Measurements from ENCODE around the gene ZNF17.
"Not testable (repeated sequence)": the region's sequence is repeated elsewhere in the genome, so short reads cannot be mapped to it uniquely, and the experiment has no call there.

ZNF17 gene

DNA sequence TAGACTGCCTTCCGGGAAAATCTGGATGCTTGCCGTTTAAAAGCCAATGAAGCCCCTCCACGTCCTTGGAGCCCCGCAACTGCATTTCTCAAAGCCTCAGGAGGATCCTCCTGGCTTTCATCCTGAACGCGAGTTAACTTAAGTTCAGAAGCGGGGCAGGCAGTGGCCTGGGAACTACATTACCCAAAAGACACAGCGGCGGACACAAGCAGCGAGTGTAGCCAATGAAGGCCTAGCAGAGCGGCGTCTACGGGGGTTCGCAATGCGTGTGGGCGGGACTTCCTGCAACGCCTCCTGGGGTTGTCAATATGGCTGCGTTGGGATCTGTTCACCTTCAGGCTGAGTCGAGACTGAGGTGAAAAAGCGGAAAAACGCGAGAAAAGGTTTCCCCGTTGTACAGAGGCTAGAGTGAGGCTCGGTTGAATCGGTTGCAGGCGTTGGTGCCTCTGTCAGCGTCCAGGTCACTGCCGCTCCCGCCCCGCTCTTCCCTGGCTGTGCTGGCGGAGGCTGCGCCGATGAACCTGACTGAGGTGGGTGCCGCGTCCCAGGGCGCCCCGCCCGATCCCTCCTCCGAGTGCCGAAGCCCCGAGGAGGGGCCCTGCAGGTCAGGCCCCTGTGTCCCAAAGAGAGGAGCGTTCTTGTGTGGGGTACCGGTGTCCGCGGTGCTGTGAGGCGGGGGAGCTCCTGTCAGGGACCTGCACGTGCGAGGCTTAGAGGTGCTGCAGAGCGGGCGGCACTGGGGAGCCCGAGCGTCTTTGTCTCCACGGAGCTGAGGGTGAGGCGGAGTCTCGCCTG is at the start of gene ZNF17:
TSS of gene ZNF17 (plus strand) at position 285 of the 795 bp plus-strand sequence. CDS start 2,455 bp downstream, outside the sequence.
- DNase-seq = peak; percentile 90

- no peak for DNase-seq
Observed at GRCh38 chr19:57362419-57362818, 48.5 kb upstream of the ZNF17 start.

GRCh38 chr19:57362997-57363687 is 47.8 kb upstream of the ZNF17 start, which contains the start of the genes TRAPPC2B and ZNF547:
Gene TRAPPC2B (plus strand): TSS chr19:57363551. CDS start chr19:57364834, 1,283 bp downstream.
Gene ZNF547 (plus strand): TSS chr19:57363551. CDS start chr19:57368556, 5,005 bp downstream.
- peak; percentile 100 for DNase-seq

- no peak for DNase-seq
Observed at GRCh38 chr19:57363688-57364181, 47.2 kb upstream of the ZNF17 start.

- no peak for DNase-seq
Observed at GRCh38 chr19:57366776-57367175, 44.2 kb upstream of the ZNF17 start.

DNA sequence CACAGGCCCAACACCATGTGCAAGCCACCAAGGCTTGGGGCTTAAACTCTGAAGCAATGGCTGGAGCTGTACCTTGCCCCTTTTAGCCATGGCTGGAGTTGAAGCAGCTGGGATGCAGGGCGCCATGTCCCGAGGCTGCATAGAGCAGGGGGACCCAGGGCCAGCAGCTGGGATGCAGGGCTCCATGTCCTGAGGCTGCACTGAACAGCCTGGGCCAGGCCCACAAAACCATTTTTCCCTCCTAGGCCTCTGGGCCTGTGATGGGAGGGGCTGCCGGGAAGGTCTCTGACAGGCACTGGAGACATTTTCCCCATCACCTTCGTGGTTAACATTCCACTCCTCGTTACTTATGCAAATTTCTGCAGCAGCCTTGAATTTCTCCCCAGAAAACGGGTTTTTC is 36.8 kb upstream of the ZNF17 start:
- no peak for DNase-seq

DNA sequence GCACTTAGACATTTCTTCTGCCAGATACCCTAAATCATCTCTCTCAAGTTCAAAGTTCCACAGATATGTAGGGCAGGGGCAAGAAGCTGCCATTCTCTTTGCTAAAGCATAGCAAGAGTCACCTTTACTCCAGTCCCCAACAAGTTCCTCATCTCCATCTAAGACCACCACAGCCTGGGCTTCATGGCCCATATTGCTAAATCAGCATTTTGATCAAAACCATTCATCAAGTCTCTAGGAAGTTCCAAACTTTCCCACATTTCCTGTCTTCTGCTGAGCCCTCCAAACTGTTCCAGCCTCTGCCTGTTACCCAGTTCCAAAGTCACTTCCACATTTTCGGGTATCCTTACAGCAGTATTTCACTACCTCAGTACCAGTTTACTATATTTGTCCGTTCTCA is 36.3 kb upstream of the ZNF17 start:
- not testable (repeated sequence) for DNase-seq

DNA sequence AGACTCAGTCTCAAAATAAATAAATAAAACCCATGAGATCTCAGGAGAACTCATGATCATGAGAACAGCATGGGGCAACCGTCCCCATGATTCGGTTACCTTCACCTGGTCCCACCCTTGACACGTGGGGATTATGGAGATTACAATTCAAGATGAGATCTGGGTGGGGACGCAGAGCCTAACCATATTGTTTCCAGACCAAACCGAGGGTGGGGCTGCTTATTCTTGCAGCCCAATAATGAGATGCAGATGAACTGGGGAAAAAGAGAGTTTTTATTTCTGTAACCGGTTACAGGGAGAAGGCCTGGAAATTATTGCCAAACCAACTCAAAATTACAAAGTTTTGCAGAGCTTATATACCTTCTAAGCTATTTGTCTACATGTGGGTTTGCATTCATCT is 34.8 kb upstream of the ZNF17 start:
- DNase-seq = no peak

DNA sequence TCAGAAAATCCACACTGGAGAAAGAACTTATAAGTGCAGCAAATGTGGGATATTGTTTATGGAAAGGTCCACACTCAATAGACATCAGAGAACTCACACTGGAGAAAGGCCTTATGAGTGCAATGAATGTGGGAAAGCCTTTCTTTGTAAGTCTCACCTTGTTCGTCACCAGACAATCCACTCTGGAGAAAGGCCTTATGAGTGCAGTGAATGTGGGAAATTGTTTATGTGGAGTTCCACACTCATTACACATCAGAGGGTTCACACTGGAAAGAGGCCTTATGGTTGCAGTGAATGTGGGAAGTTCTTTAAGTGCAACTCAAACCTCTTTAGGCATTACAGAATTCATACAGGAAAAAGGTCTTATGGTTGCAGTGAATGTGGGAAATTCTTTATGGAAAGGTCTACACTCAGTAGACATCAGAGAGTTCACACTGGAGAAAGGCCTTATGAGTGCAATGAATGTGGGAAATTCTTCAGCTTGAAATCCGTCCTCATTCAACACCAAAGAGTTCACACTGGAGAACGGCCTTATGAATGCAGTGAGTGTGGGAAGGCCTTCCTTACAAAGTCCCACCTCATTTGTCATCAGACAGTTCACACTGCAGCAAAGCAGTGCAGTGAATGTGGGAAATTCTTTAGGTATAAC is 33.3 kb upstream of the ZNF17 start:
- no peak for DNase-seq

- no peak for DNase-seq
Observed at GRCh38 chr19:57380923-57381322, 30.0 kb upstream of the ZNF17 start.

DNA sequence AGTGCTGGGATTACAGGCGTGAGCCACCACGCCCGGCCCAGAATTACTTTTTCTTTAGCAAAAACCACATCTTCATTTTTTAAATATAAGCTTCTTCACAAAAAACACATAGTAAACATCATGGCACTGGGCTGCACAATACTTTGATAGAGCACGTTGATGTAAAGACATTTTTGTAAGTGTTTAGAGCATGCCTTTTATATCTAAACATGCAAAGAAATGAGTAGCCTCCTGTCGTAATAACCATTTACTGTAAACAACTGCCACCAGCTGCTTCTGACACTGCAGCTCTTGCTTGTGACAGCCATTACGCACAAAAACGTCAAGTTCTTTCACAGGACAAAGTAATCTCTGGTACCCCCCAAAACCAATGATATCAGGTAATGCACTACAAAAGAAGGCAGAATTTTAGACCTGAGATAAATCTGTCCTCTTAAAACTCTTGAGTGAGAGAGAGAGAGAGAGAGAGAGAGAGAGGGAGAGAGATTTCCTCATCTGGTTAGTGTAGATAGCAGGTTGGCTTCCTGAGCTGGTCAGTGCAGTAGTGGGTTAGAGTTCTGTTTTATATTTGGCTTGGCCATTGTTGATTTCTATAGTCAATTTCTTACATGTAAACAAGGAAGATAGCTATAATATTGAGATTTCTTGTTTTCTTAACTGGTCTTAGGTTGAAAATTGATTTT is 28.0 kb upstream of the ZNF17 start:
- DNase-seq = no peak

DNA sequence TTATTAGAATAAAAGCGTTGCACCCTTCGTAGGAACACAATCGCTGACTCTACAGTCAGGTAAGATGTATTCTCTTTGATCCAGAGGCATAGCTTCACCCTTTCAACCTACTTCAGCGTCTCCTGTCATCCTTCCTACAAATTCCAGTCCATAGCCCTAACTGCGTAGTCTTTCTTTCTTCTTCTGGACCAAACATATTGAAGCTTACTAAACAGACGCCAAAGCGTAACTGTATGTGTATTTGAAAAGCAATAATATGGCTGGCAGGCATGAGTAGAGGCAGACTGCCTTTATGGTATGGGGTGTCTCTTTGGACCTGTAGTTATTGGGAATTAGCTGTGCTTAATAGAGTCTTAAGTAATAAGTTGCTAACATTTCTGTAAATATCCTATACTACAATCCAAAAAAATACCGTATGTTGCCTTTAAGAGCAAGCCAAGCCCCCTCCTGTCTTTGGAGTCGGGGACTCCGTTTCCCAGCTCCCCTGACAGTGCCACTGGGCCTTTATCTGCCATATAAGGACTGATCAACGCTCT is 21.7 kb upstream of the ZNF17 start:
- DNase-seq = no peak

DNA sequence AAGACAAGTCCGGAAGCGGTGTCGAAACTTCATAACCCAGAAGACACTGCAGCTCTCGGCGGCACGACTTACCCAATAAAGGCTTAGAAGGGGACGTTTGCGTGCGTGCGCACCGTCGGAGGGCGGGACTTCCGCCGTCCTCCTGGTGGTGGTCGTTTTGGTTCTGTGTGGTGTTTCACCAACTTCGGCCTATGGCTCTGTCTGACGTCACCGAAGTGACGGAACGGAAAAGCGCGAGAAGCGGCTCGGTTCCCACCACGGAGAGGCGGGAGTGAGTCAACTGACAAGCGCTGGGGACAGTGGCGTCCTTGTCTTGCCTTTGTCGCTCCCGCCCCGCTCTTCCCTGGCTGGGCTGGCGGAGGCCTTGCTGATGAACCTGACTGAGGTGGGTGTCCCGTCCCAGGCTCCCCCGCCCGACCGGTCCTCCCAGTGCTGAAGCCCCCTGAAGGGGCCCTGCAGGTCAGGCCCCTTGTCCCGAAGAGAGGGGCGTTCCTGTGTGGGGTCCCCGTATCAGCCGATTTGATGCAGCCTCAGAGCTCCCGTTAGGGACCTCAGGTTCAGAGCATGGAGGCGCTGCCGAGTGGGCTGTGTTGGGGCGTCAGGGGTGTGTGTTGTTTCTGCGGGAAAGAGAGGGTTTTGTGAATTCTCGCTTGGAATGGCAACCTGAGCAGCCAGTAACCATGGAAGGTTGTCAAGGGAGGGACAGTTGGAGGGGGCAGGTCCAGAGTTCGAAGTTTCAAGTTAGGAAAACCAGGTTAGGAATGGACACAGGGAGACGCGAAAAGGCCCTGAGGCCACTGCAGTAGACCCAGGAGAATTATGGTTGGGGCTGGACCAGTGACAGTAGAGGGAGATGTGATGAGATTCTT is 21.0 kb upstream of the ZNF17 start, which contains the start of gene ZNF548:
TSS of gene ZNF548 (plus strand) at position 125 of the 869 bp plus-strand sequence. CDS start at position 371, 246 bp downstream.
- DNase-seq = peak; percentile 99

GRCh38 chr19:57395710-57396109 is 15.3 kb upstream of the ZNF17 start:
- DNase-seq = no peak

DNA sequence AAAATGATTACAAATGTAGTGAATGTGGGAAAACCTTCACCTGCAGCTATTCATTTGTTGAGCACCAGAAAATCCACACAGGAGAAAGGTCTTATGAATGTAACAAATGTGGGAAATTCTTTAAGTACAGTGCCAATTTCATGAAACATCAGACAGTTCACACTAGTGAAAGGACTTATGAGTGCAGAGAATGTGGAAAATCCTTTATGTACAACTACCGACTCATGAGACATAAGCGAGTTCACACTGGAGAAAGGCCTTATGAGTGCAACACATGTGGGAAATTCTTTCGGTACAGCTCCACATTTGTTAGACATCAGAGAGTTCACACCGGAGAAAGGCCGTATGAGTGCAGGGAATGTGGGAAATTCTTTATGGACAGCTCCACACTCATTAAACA is 12.1 kb upstream of the ZNF17 start:
- DNase-seq = no peak

- DNase-seq = no peak
Observed at GRCh38 chr19:57403737-57404563, 7.0 kb upstream of the ZNF17 start.

DNA sequence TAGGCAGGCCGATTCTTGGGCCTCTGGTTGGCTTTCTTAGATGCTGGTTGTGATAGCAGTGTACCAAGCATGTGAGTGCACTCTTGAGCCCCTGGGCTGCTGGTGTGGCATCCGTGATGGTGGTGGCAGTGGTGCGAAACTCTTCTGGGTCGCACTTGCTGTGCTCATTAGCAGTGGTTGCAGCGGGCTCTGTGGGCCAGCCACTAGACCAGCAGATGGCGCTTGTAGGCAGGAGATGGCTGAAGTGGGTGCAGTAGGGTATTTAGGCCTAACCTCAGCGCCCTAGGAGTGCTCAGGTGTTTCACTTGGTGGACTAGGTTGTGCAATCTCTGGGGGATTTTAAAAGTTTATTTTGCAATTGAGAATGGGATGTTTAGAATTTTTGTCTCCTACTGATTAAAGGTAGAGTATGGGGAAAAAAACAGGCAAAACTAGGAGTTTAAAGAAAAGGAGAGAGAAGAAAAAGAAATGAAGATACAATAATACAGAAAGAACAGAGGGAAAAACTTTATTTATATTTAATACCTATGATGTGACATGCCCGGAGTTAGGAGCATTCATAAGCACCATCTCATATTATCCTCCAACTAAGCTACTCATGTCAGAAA is 4.3 kb upstream of the ZNF17 start:
- peak; percentile 15 for DNase-seq

GRCh38 chr19:57419439-57419838 is 8.5 kb downstream of the ZNF17 start:
- no peak for DNase-seq

- DNase-seq = no peak
Observed at GRCh38 chr19:57421037-57421436, 10.1 kb downstream of the ZNF17 start.

Measured in fibroblast of skin of right quadriceps (primary cell).